VCaP (cell line): ENCODE data around the gene NECAB2.

Source experiments
- H3K27ac ChIP-seq: fragments of 450-650 bp; 2 replicates; pipeline ENCODE4 v1.5.1; 2017
- TF ChIP-seq, protein P1 (sequence below): fragments of 450-650 bp; conservative IDR thresholded peaks from 2 replicates; pipeline ENCODE4 v1.5.1; 2017; ENCODE audit warnings: mild to moderate bottlenecking, moderate library complexity

NECAB2 gene

GRCh38 chr16:84042879-84043485 is 74.9 kb downstream of the NECAB2 start:
- TF ChIP-seq, protein P1, sequence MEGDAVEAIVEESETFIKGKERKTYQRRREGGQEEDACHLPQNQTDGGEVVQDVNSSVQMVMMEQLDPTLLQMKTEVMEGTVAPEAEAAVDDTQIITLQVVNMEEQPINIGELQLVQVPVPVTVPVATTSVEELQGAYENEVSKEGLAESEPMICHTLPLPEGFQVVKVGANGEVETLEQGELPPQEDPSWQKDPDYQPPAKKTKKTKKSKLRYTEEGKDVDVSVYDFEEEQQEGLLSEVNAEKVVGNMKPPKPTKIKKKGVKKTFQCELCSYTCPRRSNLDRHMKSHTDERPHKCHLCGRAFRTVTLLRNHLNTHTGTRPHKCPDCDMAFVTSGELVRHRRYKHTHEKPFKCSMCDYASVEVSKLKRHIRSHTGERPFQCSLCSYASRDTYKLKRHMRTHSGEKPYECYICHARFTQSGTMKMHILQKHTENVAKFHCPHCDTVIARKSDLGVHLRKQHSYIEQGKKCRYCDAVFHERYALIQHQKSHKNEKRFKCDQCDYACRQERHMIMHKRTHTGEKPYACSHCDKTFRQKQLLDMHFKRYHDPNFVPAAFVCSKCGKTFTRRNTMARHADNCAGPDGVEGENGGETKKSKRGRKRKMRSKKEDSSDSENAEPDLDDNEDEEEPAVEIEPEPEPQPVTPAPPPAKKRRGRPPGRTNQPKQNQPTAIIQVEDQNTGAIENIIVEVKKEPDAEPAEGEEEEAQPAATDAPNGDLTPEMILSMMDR: no peak
- no peak overlapping the region for H3K27ac ChIP-seq

GRCh38 chr16:84043486-84044117 is 75.6 kb downstream of the NECAB2 start:
- TF ChIP-seq, protein P1: no peak
- H3K27ac ChIP-seq: no peak overlapping the region

DNA sequence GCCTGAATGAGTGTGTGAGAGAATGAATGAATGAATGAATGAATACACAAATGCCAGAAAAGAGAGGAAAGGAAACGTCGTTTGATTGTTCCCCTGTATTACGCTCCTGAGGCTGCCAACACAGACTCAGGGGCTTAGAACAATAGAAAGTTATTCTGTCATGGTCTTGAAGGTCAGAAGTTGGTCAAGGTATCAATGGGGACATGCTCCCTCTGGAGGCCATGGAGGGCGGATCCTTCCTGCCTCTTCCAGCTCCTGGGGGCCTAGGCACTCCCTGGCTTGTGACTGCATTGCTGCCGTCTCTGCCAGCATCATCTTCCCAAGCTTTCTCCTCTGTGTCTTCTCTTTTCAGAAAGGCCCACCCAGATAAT is 76.1 kb downstream of the NECAB2 start:
- TF ChIP-seq, protein P1: peak; percentile 55
- H3K27ac ChIP-seq: no peak overlapping the region

- TF ChIP-seq, protein P1: no peak
- no peak overlapping the region for H3K27ac ChIP-seq
Observed at GRCh38 chr16:84045001-84045817, 77.2 kb downstream of the NECAB2 start.

DNA sequence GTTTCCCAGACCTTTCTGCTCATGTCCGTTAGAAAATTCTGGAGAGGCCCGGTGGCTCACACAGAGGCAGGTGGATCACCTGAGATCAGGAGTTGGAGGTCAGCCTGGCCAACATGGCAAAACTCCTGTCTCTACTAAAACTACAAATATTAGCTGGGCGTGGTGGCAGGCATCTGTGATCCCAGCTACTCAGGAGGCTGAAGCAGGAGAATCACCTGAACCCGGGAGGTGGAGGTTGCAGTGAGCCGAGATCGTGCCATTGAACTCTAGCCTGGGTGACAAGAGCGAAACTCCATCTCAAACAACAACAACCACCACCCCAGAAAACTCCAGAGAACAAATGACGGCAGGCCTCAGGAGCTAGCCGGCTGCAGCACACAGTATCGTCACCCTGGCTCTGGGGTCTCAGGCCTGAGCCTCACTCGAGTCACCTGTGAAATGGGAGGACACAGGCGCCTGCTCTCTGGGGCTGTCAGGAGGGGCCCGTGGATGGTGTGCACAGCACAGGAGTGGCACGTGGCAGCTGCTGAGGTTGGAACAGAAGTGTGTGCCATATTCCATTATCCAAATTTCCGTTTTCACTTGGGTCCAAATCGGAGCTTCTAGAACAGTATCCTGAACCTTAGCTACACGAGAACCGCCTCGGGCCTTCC is 77.9 kb downstream of the NECAB2 start:
- no peak overlapping the region for H3K27ac ChIP-seq
- TF ChIP-seq, protein P1: no peak

DNA sequence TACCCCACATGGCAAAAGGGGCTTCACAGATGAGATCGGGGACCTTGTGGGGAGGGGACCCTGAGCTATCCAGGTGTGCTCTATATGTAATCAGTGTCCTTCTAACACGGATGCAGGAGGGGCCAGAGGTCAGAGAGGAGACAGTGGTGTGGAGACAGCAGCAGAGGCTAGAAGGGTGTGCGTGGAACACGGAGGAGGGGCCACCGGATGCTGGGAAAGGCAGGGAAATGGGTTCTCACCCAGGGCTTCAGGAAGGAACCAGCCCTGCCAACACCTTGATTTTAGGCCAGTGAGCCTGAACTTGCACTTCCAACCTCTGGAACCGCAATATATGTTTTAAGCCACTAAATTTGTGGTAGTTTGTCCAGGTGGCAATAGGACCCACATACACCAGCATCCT is 79.2 kb downstream of the NECAB2 start:
- TF ChIP-seq, protein P1: no peak
- no peak overlapping the region for H3K27ac ChIP-seq

DNA sequence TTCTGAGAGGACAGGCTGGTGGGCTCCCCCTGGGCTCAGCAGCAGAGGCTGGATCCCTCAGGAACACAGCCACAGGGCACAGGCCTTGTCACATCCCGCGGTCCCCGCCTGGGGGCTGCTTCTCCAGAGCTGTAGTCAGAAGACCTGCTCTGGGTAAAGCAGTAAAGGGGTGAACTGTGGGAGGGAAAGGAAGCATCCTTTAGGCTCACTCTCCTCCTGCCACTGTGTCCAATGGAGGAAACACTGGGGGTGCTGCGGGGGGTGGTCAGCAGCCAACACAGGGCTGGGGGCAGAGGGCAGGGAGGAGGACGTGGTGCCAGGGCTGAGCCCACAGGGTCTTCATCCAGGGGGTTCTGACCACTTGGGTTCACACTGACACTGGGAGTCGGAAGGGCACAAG is 79.6 kb downstream of the NECAB2 start:
- H3K27ac ChIP-seq: no peak overlapping the region
- TF ChIP-seq, protein P1: no peak
